ENCODE data around the gene CELA2B. TPM values are rescaled to one million over a fixed set of nuclear protein-coding genes. Genes with fewer than 3 reads are reported as not detected.

Gene CELA2B
- total and polyA plus RNA-seq, 10 of the 15 experiments (the other 5 are each of a cell fraction or from before 2014, with no cell fraction given): not detected

GRCh38 chr1:15524283-15525049, 48.6 kb downstream of the CELA2B start (continued):
- no peak for TF ChIP-seq CEBPZ (IDR thresholded peaks at IDR 0.05; ENCODE audit: low read depth, low read length)
- TF ChIP-seq CBX5 (IDR thresholded peaks at IDR 0.05; ENCODE audit: low read depth): no peak
- no peak for TF ChIP-seq HDAC2 (IDR thresholded peaks at IDR 0.05)
- no peak for TF ChIP-seq ZSCAN29 (IDR thresholded peaks at IDR 0.05)
- no peak for TF ChIP-seq SREBF2 (IDR thresholded peaks at IDR 0.05; ENCODE audit: low read length)
- TF ChIP-seq EP300 (IDR thresholded peaks at IDR 0.05; ENCODE audit: borderline replicate concordance in 1 of 2, control insufficient read depth in 1 of 2, low read depth in 2 of 2, low read length in 2 of 2): peak in 1 of 2 experiments; percentile 20; a peak in 1 of 4 replicates
- no peak for TF ChIP-seq E4F1 (IDR thresholded peaks at IDR 0.05; ENCODE audit: borderline replicate concordance, partially characterized antibody)
- TF ChIP-seq STAT1 (conservative IDR thresholded peaks at IDR 0.05): no peak
- TF ChIP-seq POU2F2 (IDR thresholded peaks at IDR 0.05; ENCODE audit: borderline replicate concordance, low read depth, low read length): 0 out of 3 replicates have a peak, but pooled peaks have one; percentile 14
- no peak for TF ChIP-seq ZZZ3 (IDR thresholded peaks at IDR 0.05; ENCODE audit: control insufficient read depth, insufficient read length, low read depth)
- TF ChIP-seq RBBP5 (conservative IDR thresholded peaks at IDR 0.05): no peak
- TF ChIP-seq ZBED1 (IDR thresholded peaks at IDR 0.05; ENCODE audit: borderline replicate concordance): no peak
- no peak for TF ChIP-seq TAF1 (IDR thresholded peaks at IDR 0.05; ENCODE audit: borderline replicate concordance, low read depth, low read length)
- TF ChIP-seq BHLHE40 (IDR thresholded peaks at IDR 0.05; ENCODE audit: borderline replicate concordance in 1 of 2, low read depth in 2 of 2, low read length in 1 of 2): peak; percentile 23 to 61; a peak in 2 of 4 replicates
- no peak for TF ChIP-seq MTA3 (IDR thresholded peaks at IDR 0.05; ENCODE audit: borderline replicate concordance, low read length)
- no peak for TF ChIP-seq PRDM15 (CRISPR knock-in tag; IDR thresholded peaks at IDR 0.05)
- TF ChIP-seq MAX (IDR thresholded peaks at IDR 0.05; ENCODE audit: low read depth, low read length): no peak; the same call in 1 of the 2 replicates
- TF ChIP-seq CBX3 (IDR thresholded peaks at IDR 0.05; ENCODE audit: borderline replicate concordance, low read depth): no peak
- TF ChIP-seq SUZ12 (IDR thresholded peaks at IDR 0.05; ENCODE audit: unreplicated experiment): no peak
- TF ChIP-seq EED (IDR thresholded peaks at IDR 0.05; ENCODE audit: low read depth): no peak
- TF ChIP-seq SIX5 (IDR thresholded peaks at IDR 0.05; ENCODE audit: low read depth, low read length, severe bottlenecking): no peak

Measured in GM12878 (cell line).